Astrocyte of the spinal cord (primary cell): ENCODE results near the gene SETD3.
A peak's percentile ranks its signal among the peaks of the same experiment; 100 is the strongest.

Experiments
- DNase-seq: peaks from one replicate; pipeline ENCODE4 v3.0.0; 2011; ENCODE audit warnings: low read depth, low spot score
- H3K4me3 ChIP-seq: 2 replicates; pipeline ENCODE4 v1.5.1; 2011; ENCODE audit warnings: low read depth, mild to moderate bottlenecking, low read length, moderate library complexity
- CTCF ChIP-seq: IDR thresholded peaks from 2 replicates; pipeline ENCODE4 v1.5.1; 2012; ENCODE audit warnings: low read depth, mild to moderate bottlenecking, low read length, inconsistent platforms
- in situ Hi-C: cut with HindIII; loops from 2 replicates; pipeline ENCODE4 v1.10.0; 2017; ENCODE audit warnings: low sequenced_read_pairs

Gene SETD3

GRCh38 chr14:99413911-99414310 is 66.7 kb downstream of the SETD3 start:
- no peak overlapping the region for H3K4me3 ChIP-seq
- TF ChIP-seq CTCF = no peak
- no peak for DNase-seq
- in situ Hi-C loops = no loop called here

GRCh38 chr14:99413172-99413571 is 67.5 kb downstream of the SETD3 start:
- H3K4me3 ChIP-seq = no peak overlapping the region
- no peak for TF ChIP-seq CTCF
- DNase-seq = peak; percentile 30
- in situ Hi-C loops = no loop called here

GRCh38 chr14:99412117-99413061 is 68.3 kb downstream of the SETD3 start:
- peak; percentile 66 for DNase-seq
- TF ChIP-seq CTCF = no peak

GRCh38 chr14:99410019-99410418 is 70.6 kb downstream of the SETD3 start:
- in situ Hi-C loops = no loop called here
- DNase-seq = no peak
- no peak overlapping the region for H3K4me3 ChIP-seq
- TF ChIP-seq CTCF = no peak

More at GRCh38 chr14:99412117-99413061, 68.3 kb downstream of the SETD3 start:
- in situ Hi-C loops = no loop called here
- no peak overlapping the region for H3K4me3 ChIP-seq

GRCh38 chr14:99408971-99409289 is 71.7 kb downstream of the SETD3 start:
- in situ Hi-C loops = no loop called here
- H3K4me3 ChIP-seq = no peak overlapping the region
- no peak for TF ChIP-seq CTCF
- DNase-seq = no peak

- in situ Hi-C loops = no loop called here
- DNase-seq = no peak
- H3K4me3 ChIP-seq = no peak overlapping the region
- TF ChIP-seq CTCF = no peak
Observed at GRCh38 chr14:99408286-99408970, 72.2 kb downstream of the SETD3 start.
